Fibroblast of the conjunctiva (primary cell): ENCODE results near the gene CENPP.

Experiments used
- DNase-seq: peaks from one replicate; pipeline ENCODE4 v3.0.0-alpha.2; 2010; ENCODE audit warnings: low read depth

The CENPP gene

DNA sequence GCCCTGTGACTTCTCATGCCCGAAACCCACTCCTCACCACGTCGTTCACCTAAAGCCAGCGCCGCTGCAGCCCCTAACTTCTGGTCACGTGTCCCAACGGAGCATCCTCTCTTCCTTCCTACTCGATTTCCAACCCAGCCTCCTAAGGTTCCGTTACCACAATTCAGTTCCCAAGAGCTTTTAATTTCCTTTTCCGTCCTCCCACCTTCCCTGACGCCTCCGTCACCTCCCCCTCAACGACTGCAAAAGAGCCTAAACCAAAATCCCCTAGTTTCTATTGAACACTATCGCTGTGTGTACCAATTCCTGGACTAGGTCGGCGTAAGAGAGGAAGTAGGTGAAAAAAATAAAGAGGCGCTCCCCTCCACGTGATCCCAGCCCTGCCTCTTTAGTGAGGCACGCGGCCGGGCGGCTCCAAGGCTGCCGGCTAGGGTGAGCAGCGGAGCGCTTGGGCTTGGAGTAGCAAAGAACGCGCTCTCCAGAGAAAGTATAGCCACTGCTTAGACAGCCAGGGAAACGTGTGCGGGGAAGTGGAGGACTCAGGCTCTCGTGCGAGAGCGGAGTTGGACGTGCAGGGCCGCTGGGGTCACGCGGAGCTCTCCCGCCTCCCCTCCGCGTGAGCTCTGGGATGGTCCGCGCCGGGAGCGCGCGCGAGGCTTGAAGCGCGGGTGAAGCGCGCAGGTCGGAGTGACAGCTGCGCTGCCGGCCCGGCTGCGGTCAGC is at the start of gene CENPP, which contains the start of gene NOL8:
Gene CENPP (plus strand): TSS at position 685 of the 722 bp plus-strand sequence.
Gene NOL8 (minus strand): TSS at position 82 of the 722 bp plus-strand sequence. CDS start 1,189 bp downstream, outside the sequence.
- peak; percentile 62 for DNase-seq

DNA sequence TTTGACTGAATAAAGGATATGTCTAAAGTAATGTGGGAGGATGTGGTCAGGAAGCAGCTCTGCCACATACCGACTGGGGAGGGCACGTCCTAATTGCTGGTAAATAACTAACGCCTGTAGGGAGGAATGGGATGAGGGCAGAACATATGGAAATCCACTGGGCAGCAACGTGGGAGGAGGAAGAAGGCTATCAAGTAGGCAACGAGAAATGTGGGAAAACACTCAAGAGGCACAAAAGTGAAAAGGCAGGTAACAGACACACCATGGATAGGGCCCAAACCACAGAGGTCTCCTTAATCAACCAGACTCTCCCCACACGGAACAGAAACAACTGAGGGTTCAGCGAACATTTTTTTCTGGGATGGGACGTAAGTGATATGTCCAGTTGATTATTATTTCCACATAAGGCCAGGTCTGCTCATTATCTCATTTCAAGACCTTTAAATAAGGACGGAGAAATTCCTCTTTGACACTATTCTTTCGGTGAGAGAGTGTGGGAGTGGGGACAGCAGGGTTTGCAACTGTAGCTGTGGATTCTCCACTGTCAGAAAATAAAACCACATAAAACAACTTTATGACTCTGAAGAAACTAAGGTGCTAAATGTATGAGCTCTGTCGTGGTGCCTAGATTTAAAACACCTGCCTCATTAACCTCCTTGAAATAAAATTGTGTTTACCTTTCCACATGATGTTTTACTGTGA is 49.3 kb upstream of the CENPP start:
- DNase-seq: no peak

DNA sequence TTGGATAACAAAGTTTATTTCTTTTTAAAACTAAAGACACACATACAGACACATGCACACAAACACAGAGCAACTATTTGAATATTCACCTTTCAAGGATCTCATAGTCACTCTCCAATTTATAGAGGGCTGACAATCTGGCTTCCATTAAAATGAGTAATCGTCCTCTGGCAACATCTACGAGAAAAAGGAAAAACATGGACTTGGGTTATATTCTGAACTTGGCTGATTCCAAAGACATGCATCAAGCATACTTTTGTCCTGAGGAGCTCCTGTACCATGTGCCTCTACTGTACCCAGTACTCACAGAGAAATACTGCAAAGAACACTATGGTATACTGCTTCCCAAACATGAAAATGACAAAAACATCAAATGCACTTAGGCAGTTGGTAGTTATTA is 47.6 kb upstream of the CENPP start:
- DNase-seq: peak; percentile 49

DNA sequence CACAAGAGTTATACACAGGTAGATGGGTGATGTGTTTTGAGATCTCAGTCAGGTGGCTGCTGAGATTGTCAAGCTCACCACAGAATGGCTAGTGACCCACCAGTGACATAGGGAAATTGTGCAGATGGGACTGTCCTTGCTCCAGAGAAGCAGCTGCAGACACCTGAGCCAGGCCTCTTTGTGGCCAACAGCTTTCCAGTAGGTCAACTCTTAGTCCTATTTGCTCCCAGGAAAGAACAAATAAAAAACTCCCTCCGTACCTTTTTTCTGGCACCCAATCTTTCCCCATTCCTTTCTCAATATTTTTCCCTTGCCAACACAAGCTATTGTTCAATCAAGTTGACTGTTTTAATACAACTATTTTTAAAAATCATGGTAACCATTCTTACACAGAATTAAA is 46.5 kb upstream of the CENPP start:
- DNase-seq: no peak

DNA sequence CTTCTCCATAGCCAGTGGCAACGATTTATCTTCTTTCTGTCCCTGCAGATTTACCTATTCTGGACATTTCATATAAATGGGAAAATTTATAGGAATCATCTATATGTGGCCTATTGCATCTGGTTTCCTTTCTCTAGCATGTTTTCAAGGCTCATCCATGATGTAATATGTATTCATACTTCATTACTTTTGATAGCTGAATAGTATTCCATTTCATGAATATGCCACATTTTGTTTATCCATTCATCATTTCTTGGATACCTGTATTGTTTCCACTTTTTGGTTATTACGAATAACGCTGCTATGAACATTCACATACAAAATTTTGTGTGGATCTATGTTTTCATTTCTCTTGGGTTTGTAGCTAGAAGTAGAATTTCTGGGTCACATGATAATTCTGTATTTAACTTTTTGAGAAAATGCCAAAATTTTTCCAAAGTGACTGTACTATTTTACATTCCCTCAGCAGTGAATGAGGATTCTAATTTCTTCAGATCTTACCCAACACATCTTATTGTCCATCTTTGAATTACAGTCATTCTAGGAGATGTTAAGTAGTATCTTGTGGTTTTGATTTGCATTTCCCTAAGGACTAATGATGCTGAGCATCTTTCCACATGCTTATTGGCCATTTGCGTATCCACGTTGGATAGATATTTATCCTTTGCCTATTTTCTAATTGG is 35.9 kb upstream of the CENPP start:
- no peak for DNase-seq

DNA sequence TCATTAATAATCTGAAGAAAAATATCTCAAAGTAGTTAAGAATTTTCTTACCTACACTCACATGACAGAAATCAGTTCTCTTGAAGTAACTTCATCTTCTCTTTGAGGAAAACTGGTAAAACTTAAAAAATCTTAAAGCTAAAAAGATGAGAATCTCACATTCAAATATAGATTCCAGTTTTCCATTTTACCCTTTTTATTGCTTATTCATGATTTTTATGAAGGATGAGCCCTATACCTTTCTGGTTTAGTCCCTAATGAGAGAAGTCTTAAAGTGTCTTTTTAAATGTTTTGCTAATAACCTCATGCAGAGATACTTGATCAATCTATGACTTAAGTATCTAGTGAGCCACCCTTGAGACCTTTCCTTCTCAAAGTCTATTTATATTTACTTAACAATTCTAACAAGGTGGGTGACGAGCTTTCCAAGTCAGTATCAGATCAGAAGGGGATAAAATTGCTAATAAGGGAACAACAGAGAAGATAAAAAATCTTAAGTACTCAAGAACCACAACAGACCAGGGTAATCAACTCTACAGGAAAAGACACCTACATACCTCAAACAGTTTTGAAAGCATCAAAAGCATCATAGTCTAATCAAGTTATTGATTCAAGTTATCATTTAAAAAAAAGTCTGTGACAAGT is 34.8 kb upstream of the CENPP start:
- no peak for DNase-seq

DNA sequence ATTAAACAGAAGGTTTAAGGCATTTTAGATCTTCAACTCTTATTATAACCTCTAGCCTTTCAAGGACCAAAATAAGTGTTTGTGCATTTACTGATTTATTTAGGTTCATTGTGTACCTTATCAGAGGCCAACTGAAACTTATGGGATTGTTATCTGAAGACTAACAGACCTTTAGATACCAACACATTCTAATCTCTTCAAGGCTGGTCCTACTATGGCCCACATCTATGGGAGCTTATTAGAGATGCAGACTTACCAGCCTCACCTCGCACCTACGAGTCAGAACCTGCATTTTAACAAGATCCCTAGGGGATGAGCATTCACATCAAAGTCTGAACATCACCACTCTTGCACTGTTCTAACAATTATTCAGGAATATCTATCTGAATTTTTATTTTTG is 34.2 kb upstream of the CENPP start:
- DNase-seq: no peak

DNA sequence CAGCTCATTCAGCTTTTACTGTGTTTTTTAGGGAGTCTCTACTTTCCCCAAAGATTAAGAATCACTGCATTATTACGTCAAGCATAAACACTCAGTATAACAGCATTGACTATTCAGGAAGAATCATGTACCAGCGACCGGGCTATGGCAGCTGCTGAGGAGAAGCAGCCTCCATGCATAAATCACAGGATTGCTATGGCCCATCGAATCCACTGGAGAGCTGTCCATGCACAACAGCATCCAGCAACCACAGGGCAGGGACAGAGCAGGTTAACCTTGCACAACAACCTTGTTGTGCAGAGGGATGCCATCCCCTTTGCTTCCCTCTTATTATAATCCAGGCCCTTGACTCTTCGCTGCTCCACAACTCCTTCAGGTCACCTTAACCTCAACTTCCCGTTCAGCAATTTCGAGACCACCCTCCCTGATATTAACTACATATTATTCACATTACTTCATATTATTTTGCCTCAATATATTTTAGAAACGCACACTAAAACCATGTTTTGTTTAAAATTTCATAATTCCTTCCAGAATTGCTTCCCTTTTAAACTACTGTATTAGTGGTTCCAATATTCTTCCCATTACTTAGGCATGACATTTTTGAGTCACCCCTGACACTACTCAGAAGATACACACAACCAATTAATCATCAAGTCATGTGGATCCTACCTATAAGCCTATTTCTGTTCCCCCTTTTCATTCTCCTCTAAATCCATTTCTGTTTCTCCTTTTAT is 33.2 kb upstream of the CENPP start:
- no peak for DNase-seq

DNA sequence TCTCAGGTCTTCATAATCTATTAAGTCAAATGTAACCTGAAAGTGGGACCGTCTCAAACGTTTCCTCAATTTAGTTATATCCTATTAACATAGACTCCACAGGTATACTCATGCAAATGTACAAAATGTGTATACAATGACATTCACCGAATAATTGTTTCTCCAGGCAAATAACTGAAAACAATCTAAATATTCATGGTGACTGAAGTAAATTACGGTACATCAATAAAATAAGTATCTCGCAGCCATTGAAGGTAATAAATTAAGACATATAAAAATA is 32.7 kb upstream of the CENPP start:
- DNase-seq: no peak

DNA sequence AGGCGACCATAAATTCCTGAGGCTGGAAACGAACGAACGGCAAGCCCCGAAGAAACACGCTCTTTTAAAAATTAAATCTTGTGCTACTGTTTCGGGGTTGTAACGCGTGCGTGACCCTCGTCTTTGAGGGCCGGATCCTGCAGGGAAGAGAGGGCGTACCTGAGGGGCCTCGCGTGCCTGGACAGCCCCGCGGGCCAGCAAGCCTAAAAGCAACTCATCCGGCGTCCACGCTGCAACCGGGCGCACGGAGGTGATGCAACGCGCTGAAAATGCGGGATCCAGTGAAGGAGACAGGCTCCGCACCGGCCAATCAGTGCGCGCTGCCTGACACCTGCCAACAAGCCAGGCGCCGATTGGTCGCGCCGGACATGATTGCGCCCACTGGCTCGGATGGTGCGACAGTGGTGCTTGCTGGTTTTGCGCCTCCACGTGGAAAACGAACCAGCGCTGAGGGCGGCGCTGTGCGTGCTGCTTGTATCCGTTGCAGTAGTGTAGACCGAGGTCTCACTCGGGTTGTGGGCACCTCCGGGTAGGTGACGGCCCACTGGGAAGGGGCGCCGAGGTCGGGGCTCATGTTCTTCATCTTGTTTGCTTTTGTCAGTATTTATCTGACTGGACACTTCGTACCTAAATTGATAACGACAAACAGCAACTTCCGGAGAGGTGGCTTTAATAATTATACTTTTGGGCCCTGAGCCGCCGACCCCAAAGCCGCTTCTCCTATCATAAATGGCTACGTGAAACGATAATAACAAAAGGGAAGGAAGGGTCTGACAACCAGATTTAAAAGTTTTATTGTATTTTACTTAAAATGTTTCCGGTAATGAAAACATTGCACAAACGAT is 32.1 kb upstream of the CENPP start, which contains the start of gene IARS1:
Gene IARS1 (minus strand): TSS at position 246 of the 845 bp plus-strand sequence. CDS start 4,278 bp downstream, outside the sequence.
- DNase-seq: peak; percentile 98

DNA sequence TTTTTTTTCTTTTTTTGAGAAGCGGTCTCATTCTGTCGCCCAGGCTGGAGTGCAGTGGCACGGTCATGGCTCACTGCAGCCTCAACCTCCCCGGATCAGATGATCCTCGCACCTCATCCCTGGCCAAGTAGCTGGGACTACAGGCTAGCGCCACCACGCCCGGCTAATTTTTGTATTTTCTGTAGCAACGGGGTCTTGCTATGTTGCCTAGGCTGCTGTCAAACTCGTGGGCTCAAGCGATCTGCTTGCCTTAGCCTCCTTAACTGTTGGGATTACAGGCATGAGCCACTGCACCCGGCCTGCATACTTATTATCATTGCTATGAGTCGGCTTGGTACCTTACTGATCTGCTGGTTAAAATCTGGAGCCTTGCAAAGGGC is 31.5 kb upstream of the CENPP start:
- DNase-seq: no peak

DNA sequence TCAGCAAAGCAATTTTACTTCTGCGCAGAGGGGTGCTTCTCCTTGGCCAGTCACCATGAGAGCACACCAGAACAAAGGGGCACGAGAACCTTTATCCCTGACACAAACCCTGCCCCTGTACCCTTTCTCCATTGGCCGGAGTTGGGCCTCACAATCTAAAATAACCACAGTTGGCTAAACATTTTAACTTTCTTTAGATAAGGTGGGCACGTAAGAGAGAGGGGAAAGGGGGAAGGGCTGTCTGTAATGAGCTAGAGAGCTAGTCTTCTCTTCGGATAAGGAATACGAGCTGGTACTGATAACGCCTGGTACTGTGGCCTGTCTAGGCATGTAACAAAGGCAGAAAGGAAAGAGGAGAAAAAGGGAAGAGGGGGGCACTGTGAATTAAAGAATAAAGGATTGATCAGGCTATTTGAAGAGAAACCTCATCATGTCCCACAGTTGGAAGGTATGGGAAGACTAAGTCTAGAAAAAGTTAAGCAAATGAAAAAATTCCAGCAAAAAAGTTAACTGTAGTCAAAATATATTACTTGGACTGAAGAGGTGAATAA is 30.4 kb upstream of the CENPP start:
- DNase-seq: no peak

DNA sequence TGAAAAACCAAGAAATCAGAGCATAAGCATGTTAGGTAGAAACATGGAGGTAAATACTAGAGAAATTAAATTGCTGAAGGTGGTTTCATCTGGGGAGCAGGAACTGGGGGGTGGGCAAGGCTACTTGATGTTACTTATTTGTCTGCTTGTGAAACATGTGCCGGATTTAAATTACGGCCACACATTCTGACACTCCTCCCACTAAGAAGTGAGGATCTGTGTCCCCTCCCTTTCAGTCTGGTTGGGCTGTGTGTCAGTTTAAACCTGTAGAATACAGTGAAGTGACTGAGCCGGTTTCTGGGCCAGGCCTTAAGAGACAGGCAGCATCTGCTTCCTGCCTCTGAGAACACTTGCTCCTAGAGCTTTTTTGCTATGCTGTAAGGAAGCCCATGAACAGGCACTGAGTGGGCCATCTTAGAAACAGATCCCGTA is 29.9 kb upstream of the CENPP start:
- no peak for DNase-seq

DNA sequence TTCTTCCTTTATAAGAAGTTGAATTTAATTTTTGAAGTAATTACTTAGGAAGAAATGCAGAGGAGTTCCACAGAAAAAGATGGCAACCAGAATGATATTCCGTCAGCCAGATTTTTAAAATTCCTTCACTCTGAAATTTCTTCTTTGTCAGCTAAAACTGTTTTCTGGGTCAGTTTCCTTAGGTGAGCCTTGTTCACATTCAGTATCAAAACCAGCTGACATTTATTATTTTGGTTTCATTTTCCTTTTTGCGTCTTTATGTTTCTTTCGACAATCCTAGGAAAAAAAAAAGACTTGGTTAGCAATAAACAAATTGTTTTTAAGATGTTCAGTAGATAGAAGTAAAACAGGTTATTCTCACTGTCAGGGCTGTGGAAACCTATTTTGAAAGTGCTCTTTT is 28.1 kb upstream of the CENPP start:
- no peak for DNase-seq

DNA sequence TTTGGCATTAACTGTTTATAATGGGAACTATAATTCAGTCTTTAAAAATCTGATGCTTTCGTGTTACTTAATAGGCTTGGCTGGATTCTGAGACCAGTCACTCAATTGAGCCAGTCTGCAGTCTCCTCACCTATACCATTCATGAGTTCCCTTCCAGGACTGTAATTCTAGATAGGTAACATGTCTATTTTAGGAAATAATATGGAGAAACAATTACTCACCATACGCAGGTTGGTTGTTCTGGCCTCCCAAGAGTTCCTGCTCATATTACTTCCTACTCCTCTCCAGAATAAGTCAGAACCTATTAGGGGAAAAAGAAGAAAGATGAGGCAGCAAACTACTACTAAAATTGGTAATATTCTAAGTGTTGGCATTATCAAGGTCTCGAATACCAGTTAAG is 27.7 kb upstream of the CENPP start:
- DNase-seq: no peak

DNA sequence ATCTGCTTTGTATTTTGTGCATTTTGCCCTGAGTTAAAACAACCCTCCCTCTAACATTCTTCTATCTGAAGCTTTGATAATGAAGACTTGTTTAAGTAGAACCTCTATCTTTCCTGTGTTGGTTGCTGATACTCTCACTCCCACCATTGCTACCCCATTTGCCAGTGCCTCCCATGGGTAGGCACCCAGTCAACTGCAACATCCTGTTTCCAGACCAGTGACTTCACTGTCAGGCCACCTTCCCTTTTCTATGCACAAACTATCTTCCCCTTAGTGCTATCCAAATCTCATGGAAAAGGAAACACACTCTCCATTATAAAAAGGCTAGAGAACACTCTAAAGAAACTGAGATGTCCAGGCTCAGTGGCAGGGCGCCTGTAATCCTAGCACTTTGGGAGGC is 26.6 kb upstream of the CENPP start:
- DNase-seq: no peak

DNA sequence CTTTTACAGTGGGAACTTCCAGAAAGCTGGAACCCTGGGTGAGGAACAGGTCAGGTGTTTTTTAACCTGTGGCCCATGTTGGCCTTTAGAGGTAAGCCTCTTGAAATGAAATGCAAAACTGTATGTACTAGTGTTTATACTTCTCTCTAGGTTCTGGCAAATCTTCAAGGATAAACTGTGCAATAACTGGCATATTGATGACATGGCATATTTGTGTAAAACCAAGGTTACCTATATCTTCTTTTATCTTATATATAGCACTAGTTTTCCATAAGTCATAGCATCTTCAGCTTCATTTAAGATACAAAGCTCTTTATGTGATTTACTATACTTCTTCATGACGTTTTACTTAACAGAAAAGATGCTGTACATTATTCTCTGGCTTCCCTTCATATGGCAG is 24.8 kb upstream of the CENPP start:
- no peak for DNase-seq

DNA sequence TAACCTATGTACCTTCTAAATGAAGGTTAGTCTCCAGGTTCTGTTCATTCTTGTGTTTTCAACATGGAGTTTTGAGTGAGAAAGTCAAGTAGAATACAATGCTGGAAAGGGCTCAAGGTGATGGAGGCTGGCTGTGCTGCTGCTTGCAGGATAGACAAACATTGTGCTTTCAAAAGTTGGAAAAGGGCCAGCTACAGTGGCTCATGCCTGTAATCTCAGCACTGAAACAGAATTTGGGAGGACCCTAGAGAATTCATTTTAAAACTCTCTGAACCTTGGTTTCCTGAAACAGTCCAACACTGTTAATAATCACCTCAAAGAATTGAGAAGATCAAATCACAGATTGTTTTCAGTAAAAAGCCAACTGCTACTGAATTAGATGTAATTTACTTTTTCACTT is 16.9 kb upstream of the CENPP start:
- no peak for DNase-seq

DNA sequence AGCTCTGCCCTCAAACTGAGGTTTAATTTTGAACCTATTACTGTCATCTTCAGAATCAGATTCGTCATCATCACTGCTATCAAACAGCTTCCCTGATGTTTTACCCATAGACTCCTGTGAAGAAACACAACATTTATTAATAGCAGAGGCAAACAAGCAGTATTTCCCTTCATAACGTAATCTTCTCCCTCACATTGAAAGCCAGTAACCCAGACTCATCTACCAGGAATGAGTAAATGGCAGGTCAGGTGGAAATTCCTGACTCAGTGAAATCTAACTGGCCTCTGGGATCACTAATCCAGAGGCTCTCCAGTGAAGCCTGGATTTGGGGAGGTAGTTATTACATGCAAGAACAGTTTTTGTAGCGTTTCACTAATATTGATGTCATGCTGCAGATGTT is 15.2 kb upstream of the CENPP start:
- DNase-seq: no peak

DNA sequence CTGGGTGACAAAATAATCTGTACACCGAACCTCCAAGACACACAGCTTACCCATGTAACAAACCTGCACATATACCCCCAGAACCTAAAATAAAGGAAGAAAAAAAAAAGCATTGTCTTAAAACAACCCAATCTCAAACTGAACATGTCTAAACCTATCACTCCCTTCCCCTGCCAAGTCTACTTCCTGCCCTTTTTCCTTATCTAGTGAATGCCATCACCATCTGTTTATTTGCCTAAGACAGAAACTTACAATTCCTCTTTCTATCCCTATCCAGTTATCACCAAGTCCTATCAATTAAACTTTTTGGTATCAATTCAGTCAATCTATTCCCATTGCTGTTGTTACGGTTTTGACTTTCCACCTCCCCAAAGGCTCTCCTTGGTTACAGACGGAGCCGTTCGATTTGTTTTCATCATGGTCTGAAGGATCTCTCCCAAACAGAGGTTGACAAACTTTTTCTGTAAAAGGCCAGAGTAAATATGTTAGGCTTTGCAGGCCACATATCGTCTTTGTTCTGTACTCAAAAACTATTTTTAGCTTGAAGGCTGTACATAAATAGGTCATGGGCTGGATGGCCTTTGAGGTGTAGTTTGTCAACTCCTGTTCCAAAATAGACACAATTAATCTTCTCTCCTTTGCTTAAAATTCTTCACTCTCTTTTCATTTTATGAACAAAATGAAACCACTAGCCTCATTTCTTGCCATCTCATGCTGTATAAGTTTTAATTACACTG is 12.7 kb upstream of the CENPP start:
- no peak for DNase-seq
